A673 (cell line): ENCODE measurements around the gene CERK.

Experiments
- EZH2 ChIP-seq: fragments of 200-600 bp; sonication (generic); IDR thresholded peaks from 2 replicates; pipeline ENCODE4 v1.6.1; 2017; ENCODE audit warnings: borderline replicate concordance, low read depth, mild to moderate bottlenecking, mixed read lengths, antibody characterized with exemption, low read length; ENCODE audit not compliant: poor library complexity, severe bottlenecking
- TF ChIP-seq, protein P1 (sequence below): fragments of 300-800, 200-600 bp; sonication (generic); conservative IDR thresholded peaks from 2 replicates; pipeline ENCODE4 v1.5.1; 2017; ENCODE audit warnings: low read depth, mild to moderate bottlenecking, antibody characterized with exemption, low read length, moderate library complexity, mixed read lengths

DNA sequence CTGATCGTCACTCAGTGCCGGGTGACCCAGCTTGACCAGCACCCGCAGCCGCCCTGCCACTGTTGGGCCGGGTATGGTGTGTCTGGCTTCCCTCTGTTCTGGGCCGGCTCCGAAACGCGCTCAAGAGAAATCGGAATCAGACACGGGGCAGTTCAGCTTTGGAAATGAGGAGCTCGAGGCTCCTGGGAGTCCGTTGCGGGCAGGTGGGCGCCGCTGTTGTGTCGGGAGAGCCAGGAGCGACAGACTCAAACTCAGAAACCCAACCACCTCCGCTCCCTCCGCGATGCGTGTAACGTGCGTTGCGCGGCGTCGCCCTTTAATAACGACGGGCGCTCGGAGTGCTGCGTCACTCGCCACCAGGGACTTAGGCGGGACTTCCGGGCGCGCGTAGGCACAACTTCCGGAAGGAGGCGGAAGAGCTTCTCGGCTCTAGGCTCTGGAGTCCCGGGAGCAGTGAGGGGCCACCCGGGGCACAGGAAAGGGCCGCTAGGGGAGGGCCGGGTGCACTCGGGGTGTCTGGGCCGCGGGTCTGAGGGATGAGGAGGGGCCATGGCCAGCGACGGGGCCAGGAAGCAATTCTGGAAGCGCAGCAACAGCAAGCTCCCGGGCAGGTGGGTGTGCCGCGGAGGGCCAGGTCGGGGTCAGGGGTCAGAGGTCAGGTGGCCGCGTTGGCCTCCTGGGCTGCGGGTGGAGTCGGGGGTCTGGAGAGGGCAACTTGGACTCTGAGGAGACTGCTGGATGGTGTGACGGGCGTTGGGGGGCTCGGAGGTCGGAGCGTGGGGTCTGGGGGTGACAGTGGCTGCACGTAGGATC is 24.4 kb upstream of the CERK start, which contains the start of gene TBC1D22A:
- no peak for TF ChIP-seq EZH2
- TF ChIP-seq, protein P1, sequence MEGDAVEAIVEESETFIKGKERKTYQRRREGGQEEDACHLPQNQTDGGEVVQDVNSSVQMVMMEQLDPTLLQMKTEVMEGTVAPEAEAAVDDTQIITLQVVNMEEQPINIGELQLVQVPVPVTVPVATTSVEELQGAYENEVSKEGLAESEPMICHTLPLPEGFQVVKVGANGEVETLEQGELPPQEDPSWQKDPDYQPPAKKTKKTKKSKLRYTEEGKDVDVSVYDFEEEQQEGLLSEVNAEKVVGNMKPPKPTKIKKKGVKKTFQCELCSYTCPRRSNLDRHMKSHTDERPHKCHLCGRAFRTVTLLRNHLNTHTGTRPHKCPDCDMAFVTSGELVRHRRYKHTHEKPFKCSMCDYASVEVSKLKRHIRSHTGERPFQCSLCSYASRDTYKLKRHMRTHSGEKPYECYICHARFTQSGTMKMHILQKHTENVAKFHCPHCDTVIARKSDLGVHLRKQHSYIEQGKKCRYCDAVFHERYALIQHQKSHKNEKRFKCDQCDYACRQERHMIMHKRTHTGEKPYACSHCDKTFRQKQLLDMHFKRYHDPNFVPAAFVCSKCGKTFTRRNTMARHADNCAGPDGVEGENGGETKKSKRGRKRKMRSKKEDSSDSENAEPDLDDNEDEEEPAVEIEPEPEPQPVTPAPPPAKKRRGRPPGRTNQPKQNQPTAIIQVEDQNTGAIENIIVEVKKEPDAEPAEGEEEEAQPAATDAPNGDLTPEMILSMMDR, result no peak
